Heart left ventricle (tissue), 16 donors: Measurements from ENCODE around the gene ACOXL. TPM values are rescaled to one million over a fixed set of nuclear protein-coding genes. Genes with fewer than 3 reads are reported as not detected.
"Not testable (repeated sequence)": the region's sequence is repeated elsewhere in the genome, so short reads cannot be mapped to it uniquely, and the experiment has no call there.

Experiments
- ATAC-seq, 4 donors: fragments of 200-7000 bp; cut with Tn5 transposase; one replicate each; pipeline ENCODE4 v1.9.1; 2020 to 2022; ENCODE audit warnings: moderate library complexity in 4 of 4, mild to moderate bottlenecking in 3 of 4, moderate number of reproducible peaks in 1 of 4
- DNase-seq, 5 donors: peaks; one replicate each; pipeline ENCODE4 v3.0.0-alpha.2; 2020
- H3K27ac ChIP-seq, 12 donors: fragments of 200-600 bp; sonication (generic) in 4 of 12; one replicate each; pipeline versions ENCODE4 v1.5.0 to v1.8.0; 2016 to 2022; ENCODE audit warnings: mild to moderate bottlenecking in 2 of 12
- H3K27me3 ChIP-seq, 9 donors: fragments of 200-600 bp; sonication (generic) in 2 of 9; one replicate each; pipeline versions ENCODE4 v1.5.1 to v1.8.0; 2016 to 2022; ENCODE audit warnings: mild to moderate bottlenecking in 3 of 9
- H3K36me3 ChIP-seq, 9 donors: fragments of 200-600 bp; sonication (generic) in 2 of 9; one replicate each; pipeline versions ENCODE4 v1.5.0 to v1.8.0; 2018 to 2022; ENCODE audit warnings: mild to moderate bottlenecking in 2 of 9
- H3K4me1 ChIP-seq, 12 donors: fragments of 200-600 bp; sonication (generic) in 4 of 12; one replicate each; pipeline versions ENCODE4 v1.5.0 to v1.8.0; 2016 to 2022; ENCODE audit warnings: mild to moderate bottlenecking in 3 of 12
- H3K4me3 ChIP-seq, 12 donors: fragments of 200-600 bp; sonication (generic) in 4 of 12; one replicate each; pipeline versions ENCODE4 v1.5.0 to v1.8.0; 2017 to 2022; ENCODE audit warnings: mild to moderate bottlenecking in 9 of 12, moderate library complexity in 4 of 12
- H3K9me3 ChIP-seq, 12 donors: fragments of 200-600 bp; sonication (generic) in 4 of 12; one replicate each; pipeline versions ENCODE4 v1.5.0 to v1.8.0; 2016 to 2022; ENCODE audit warnings: mild to moderate bottlenecking in 1 of 12
- CTCF ChIP-seq, 12 donors: fragments of 200-600 bp; sonication (generic) in 4 of 12; IDR thresholded peaks; one replicate each; pipeline versions ENCODE4 v1.5.0 to v1.8.0; 2018 to 2022; ENCODE audit warnings: antibody characterized with exemption in 12 of 12, mild to moderate bottlenecking in 5 of 12
- POLR2A ChIP-seq, 2 donors: fragments of 450-650 bp; IDR thresholded peaks; one replicate each; pipeline ENCODE4 v1.6.1; 2017; ENCODE audit warnings: antibody characterized with exemption in 2 of 2, mild to moderate bottlenecking in 2 of 2, moderate library complexity in 2 of 2
- WGBS, 4 donors: extraction: QIAGEN DNeasy Blood & Tissue Kit in 2 of 4; methylation state at CpG; one replicate each; pipeline versions ENCODE4 v1.1.5 to v1.1.7; 2013 to 2018; 5-methylcytosine and 5-hydroxymethylcytosine counted together
- intact Hi-C, 10 donors: fragments of 100-400 bp; cut with DNase I; formaldehyde crosslinking; loops; one replicate each; pipeline versions ENCODE4 v1.11.1 to v1.14.2; 2022
- polyA plus RNA-seq, 2 donors: library from polyadenylated mRNA; stranded (reverse); fragments of 200-250 nt; gene quantifications; one replicate each; pipeline ENCODE4 v1.2.3, GENCODE V29; 2013
- total RNA-seq, 9 donors: library from RNA; depleted of rRNA in 2 of 9; stranded (reverse); fragments of >200 nt in 2 of 9; fragmentation: NEBNext Ultra II Directional in 3 of 9; extraction: Animal tissue kit (Norgen Biotek cat#: 25700) in 3 of 9; gene quantifications; one replicate each; pipeline versions ENCODE4 v1.1.0 to v1.2.4, GENCODE V29; 2016 to 2023
- donor health status: ischemic (EF 13 %, LVEDD 7.1; RV severe dilation, severe dysfunction).
- donor health status: healthy with polysubstance abuse.
- donor health status: DM: no; HTN: yes; CAD: no.
- donor health status: DM: no; HTN: no; CAD: no.
- donor health status: ischemic (EF 25% LVEDD 6.9; RV normal size, moderate dysfunction).
- donor health status: ischemic (EF 25% LVEDD 5.7; RV mildly dilated, moderate dysfunction).
- donor health status: healthy.
- donor health status: DM: yes; HTN: yes; CAD: no.
- donor health status: ischemic (EF 35%, LVEDD 5.7; RV mildly dilated, moderate dysfunction).
- donor health status: nonischemic (EF 11% LVEDD 7.7; RV severe dilation, severe dysfunction).
- donor health status: DM: yes; HTN: yes; CAD: no.
- donor health status: PGD.
- donor health status: ischemic (EF 29% LVEDD 5.4; RV normal size, mild dysfunction).
- donor health status: nonischemic (EF 23%, LVEDD 6.1; RV moderate dilation, normal function).

The ACOXL gene
- total and polyA plus RNA-seq, 11 donors, result 0.25 TPM; not detected in 10

GRCh38 chr2:110852541-110853263 lies 120.3 kb downstream of the ACOXL start:
- TF ChIP-seq POLR2A (IDR thresholded peaks at IDR 0.05), result no peak
- TF ChIP-seq CTCF (IDR thresholded peaks at IDR 0.05), result no peak
- intact Hi-C loops, result loop anchor here in 1 of 10 donors (10.0 kb wide), 1 partner anchor 252 kb away; no protein-coding TSS in a partner anchor
- no peak for DNase-seq
- ATAC-seq, result no peak
- H3K9me3 ChIP-seq, result no peaks in the 10 kb centered on the region
- H3K4me1 ChIP-seq, result peaks cover 0 to 3% (median 0%) of the 10 kb centered on the region in 12 donors
- no peaks in the 10 kb centered on the region for H3K36me3 ChIP-seq
- H3K4me3 ChIP-seq, result no peak overlapping the region
- WGBS, 4 donors, result 86 to 91% (median 88%) methylated on average over 6 to 8 of the region's 8 CpGs
- peaks cover 0 to 6% (median 0%) of the 10 kb centered on the region in 9 donors for H3K27me3 ChIP-seq
- H3K27ac ChIP-seq, result no peak overlapping the region

DNA sequence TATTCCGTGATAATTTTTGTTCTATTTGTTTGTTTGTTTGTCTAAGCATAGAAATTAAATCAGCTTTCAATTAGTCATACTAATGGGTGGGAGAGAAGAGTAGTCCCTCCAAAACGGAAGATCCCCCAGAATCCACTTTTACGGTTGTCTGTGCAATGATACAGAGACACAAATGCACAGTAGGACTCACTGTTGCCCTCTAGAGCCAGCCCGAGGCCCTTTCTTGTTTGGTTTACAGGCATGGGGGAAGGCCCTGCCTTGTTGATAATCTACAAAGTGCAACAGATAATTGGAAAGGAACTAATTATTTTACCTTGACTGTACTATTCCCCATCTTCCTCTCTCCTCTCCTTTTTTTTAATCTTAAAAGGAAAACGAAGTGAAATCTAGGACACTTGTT lies 121.1 kb downstream of the ACOXL start:
- intact Hi-C loops, result loop anchor here in 1 of 10 donors (10.0 kb wide), 1 partner anchor 251 kb away; no protein-coding TSS in a partner anchor

DNA sequence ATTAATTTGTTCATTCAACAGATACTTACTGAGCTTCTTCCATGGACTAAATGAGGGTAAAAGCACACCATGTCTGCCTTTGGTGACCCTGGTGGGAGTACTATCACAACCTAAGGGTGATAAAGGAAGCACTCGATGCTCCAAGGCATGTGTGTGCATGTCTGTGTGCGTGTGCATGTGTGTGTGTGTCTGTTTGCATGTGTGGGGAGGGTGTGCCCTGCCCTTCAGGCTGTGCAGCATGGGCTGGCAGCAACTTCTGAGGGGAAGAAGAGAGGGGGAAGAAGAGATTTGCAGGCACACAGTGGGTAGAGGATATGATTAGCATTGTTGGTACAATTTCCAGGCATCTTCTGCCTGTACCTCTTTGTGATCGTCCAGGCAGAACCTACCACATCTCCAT lies 121.6 kb downstream of the ACOXL start:
- H3K27ac ChIP-seq, result no peak overlapping the region
- intact Hi-C loops, result loop anchor here in 1 of 10 donors (10.0 kb wide), 1 partner anchor 251 kb away; no protein-coding TSS in a partner anchor
- no peak for TF ChIP-seq POLR2A (IDR thresholded peaks at IDR 0.05)
- no peak for TF ChIP-seq CTCF (IDR thresholded peaks at IDR 0.05)
- H3K4me3 ChIP-seq, result no peak overlapping the region
- H3K36me3 ChIP-seq, result no peaks in the 10 kb centered on the region
- H3K9me3 ChIP-seq, result no peaks in the 10 kb centered on the region
- WGBS, 4 donors, result 86 to 92% (median 86%) methylated on average over 3 of the region's 3 CpGs
- DNase-seq, result no peak
- no peak for ATAC-seq
- H3K4me1 ChIP-seq, result peaks cover 0 to 3% (median 0%) of the 10 kb centered on the region in 12 donors
- H3K27me3 ChIP-seq, result peaks cover 0 to 12% (median 3%) of the 10 kb centered on the region in 9 donors

More for the DNA sequence above, 121.1 kb downstream of the ACOXL start:
- WGBS, 4 donors, result 34 to 42% (median 40%) methylated on average over 5 of the region's 5 CpGs
- no peak overlapping the region for H3K27ac ChIP-seq
- peaks cover 0 to 9% (median 3%) of the 10 kb centered on the region in 9 donors for H3K27me3 ChIP-seq
- TF ChIP-seq CTCF (IDR thresholded peaks at IDR 0.05) (peak in 11 of 12 donors; percentile 7 to 56 (median 32)), POLR2A (IDR thresholded peaks at IDR 0.05) (no peak)
- H3K4me3 ChIP-seq, result no peak overlapping the region
- DNase-seq (no peak), ATAC-seq (peak in 1 of 4 donors; percentile 39)
- no peaks in the 10 kb centered on the region for H3K9me3 ChIP-seq
- H3K36me3 ChIP-seq, result no peaks in the 10 kb centered on the region
- H3K4me1 ChIP-seq, result peaks cover 0 to 3% (median 0%) of the 10 kb centered on the region in 12 donors

DNA sequence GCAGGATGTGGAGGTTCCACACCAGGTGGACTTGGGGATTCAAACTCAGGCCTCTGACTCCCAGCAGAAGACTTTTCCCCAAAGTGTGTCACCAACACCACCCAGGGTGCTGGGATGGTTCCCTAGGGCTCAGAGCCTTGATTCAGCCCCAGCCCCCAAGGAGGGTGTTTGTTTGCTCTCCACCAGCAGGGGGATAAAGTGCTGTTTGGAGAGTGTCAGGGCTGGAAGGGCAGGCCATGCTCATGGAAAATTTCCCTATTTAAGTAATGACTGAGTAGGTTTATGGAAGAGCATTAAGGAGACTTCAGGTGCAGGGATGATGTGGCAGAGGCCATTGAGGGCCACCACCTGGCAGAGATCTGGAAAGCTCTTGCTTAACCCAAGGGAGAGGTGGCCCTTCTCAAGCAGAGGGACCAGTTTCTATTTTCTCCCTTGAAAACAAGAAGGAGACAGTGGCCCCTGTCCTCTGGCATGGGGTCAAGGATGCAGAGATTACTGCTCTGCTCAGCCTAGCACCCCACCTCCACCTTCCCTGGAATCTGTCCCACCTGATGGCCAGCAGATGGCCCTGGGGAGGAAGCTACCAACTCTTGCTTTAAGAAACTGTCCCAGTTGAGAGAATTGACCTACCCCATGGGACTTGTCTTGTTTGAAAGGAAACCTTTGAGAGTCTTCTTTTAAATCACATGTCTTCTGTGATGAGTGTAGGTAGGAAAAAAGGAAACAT lies 122.1 kb downstream of the ACOXL start:
- intact Hi-C loops, result loop anchor here in 1 of 10 donors (10.0 kb wide), 1 partner anchor 250 kb away; no protein-coding TSS in a partner anchor
- no peak overlapping the region for H3K27ac ChIP-seq
- DNase-seq, result no peak
- H3K4me3 ChIP-seq, result no peak overlapping the region
- H3K27me3 ChIP-seq, result peaks cover 0 to 16% (median 4%) of the 10 kb centered on the region in 9 donors
- no peaks in the 10 kb centered on the region for H3K9me3 ChIP-seq
- no peak for ATAC-seq
- H3K36me3 ChIP-seq, result no peaks in the 10 kb centered on the region
- TF ChIP-seq POLR2A (IDR thresholded peaks at IDR 0.05), result no peak
- peak in 2 of 12 donors; percentile 5 to 6 for TF ChIP-seq CTCF (IDR thresholded peaks at IDR 0.05)
- peaks cover 0 to 3% (median 0%) of the 10 kb centered on the region in 12 donors for H3K4me1 ChIP-seq

- H3K27me3 ChIP-seq, result peaks cover 0 to 25% (median 4%) of the 10 kb centered on the region in 9 donors
- intact Hi-C loops, result loop anchor here in 1 of 10 donors (10.0 kb wide), 1 partner anchor 249 kb away; no protein-coding TSS in a partner anchor
- not testable (repeated sequence) for H3K4me3 ChIP-seq, H3K27ac ChIP-seq, DNase-seq, H3K36me3 ChIP-seq, H3K9me3 ChIP-seq, H3K4me1 ChIP-seq, ATAC-seq
- 88 to 93% (median 90%) methylated on average over 7 of the region's 7 CpGs for whole genome bisulfite sequencing, 4 donors
These were observed 123.5 kb downstream of the ACOXL start for GRCh38 chr2:110855841-110856240.
